Measurements from ENCODE around the gene LHPP.

Gene LHPP

GRCh38 chr10:124653311-124653710 is 191.7 kb downstream of the LHPP start:
- DNase-seq (ENCODE audit: low read depth, low spot score): no peak
- Histone ChIP-seq H3K9ac (ENCODE audit: insufficient read length, low read depth) (no peak overlapping the region), H3K9me3 (ENCODE audit: insufficient read depth, low read length) (no peaks in the 10 kb centered on the region), H3K27me3 (ENCODE audit: insufficient read depth, insufficient read length) (no peaks in the 10 kb centered on the region), H3K36me3 (ENCODE audit: insufficient read depth, insufficient read length, low read length) (peaks cover 4% of the 10 kb centered on the region), H3K4me3 (ENCODE audit: insufficient read length, low read depth) (no peak overlapping the region), H3K4me1 (ENCODE audit: insufficient read depth, insufficient read length) (peaks cover 35% of the 10 kb centered on the region)
- no peak for TF ChIP-seq YY1 (IDR thresholded peaks at IDR 0.05; ENCODE audit: insufficient read depth, insufficient read length)
- TF ChIP-seq ZNF274 (IDR thresholded peaks at IDR 0.05; ENCODE audit: low read depth, low read length): no peak
- no peak for TF ChIP-seq SUZ12 (IDR thresholded peaks at IDR 0.05; ENCODE audit: extremely low read depth, insufficient read depth, insufficient read length)

DNA sequence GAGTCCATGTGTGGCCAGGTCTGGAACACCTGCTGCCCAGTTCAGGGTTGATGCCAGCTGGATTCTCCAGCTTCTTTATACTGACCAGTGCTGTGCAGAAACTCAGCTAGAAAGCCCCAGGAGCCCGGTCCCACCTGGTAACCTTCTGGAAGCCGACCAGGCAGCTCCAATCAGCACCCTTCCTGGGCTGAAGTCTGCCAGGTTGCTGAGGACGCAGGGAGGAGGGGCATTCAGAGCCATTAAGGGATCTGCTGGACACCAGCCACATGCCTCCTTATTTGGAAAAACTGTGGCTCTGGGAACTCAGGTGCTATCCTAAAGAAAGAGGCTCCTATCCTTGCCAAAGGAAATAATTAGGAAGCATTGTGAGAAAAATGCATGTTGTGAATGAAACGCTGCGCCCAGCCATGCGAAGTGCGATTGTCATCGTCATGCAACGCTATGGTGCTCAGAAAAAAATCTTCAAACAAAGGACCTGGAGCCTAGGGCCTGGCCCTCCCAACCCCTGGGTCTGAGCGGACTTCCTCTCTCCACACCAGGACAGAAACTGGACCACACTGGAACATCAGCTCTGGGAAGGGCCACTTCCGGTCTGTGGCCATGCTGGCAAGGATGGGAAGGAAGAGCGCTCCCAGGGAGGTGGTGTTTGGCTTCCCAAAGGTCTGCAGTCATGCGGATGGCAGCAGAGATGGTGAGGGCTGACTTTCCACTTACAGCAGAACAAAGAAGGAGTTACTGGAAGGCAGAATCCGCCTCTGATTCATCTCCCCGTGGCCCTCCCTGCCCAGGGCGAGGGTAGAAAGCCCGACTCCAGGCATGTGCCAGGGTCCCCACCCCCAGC is 192.4 kb downstream of the LHPP start:
- Histone ChIP-seq H3K4me3 (ENCODE audit: insufficient read length, low read depth) (no peak overlapping the region), H3K27me3 (ENCODE audit: insufficient read depth, insufficient read length) (no peaks in the 10 kb centered on the region), H3K4me1 (ENCODE audit: insufficient read depth, insufficient read length) (peaks cover 34% of the 10 kb centered on the region), H3K36me3 (ENCODE audit: insufficient read depth, insufficient read length, low read length) (peaks cover 4% of the 10 kb centered on the region), H3K9me3 (ENCODE audit: insufficient read depth, low read length) (no peaks in the 10 kb centered on the region), H3K9ac (ENCODE audit: insufficient read length, low read depth) (no peak overlapping the region)
- no peak for DNase-seq (ENCODE audit: low read depth, low spot score)
- TF ChIP-seq ZNF274 (IDR thresholded peaks at IDR 0.05; ENCODE audit: low read depth, low read length) (no peak), YY1 (IDR thresholded peaks at IDR 0.05; ENCODE audit: insufficient read depth, insufficient read length) (no peak), SUZ12 (IDR thresholded peaks at IDR 0.05; ENCODE audit: extremely low read depth, insufficient read depth, insufficient read length) (no peak)

GRCh38 chr10:124654686-124655085 is 193.1 kb downstream of the LHPP start:
- H3K9me3 ChIP-seq (ENCODE audit: insufficient read depth, low read length): no peaks in the 10 kb centered on the region
- TF ChIP-seq YY1 (IDR thresholded peaks at IDR 0.05; ENCODE audit: insufficient read depth, insufficient read length) (no peak), SUZ12 (IDR thresholded peaks at IDR 0.05; ENCODE audit: extremely low read depth, insufficient read depth, insufficient read length) (no peak), ZNF274 (IDR thresholded peaks at IDR 0.05; ENCODE audit: low read depth, low read length) (no peak)
- H3K27me3 ChIP-seq (ENCODE audit: insufficient read depth, insufficient read length): no peaks in the 10 kb centered on the region
- peaks cover 27% of the 10 kb centered on the region for H3K4me1 ChIP-seq (ENCODE audit: insufficient read depth, insufficient read length)
- peaks cover 4% of the 10 kb centered on the region for H3K36me3 ChIP-seq (ENCODE audit: insufficient read depth, insufficient read length, low read length)
- no peak overlapping the region for H3K9ac ChIP-seq (ENCODE audit: insufficient read length, low read depth)
- no peak overlapping the region for H3K4me3 ChIP-seq (ENCODE audit: insufficient read length, low read depth)
- no peak for DNase-seq (ENCODE audit: low read depth, low spot score)

DNA sequence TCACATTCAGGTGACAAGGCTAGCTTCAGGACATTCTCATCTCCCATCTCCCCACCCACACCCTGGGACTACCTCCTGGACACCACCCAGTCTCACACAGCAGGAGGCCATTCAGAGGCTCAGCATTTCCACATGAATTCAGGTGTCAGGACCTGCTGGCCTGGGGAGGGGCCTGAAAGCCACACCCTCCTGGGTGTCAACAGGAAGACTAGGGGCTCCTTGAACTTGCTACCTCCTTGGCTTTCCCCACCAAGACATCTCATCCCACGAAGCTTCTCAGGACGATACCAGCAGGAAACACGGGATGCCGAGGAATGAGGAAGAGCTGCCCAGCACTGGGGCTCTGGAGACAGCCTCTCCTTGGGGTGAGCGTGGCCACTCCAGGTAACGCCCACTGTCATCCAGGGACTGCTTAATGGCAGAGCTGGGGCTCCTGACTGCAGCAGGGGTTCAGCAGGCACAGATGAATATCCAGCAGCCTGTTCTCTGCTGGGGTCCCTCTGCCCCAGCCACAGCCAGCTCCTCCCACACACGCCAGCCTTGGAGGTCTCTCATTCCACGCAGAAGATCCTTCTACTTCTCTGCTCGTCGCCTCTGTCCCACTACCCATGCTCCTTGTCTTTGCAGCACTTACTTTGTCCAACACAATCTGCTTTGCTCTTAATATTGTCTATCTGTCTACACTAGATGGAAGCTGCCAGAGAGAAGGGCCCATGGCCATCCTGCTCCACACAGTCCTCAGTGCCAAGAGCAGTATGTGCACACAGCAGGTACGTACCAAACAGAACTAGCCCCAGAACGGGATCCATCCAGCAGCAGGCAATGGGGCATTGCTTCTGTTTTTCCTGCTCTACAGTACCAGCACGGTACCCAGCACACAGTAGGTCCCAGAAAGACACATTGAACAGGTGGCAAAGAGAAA is 193.8 kb downstream of the LHPP start:
- H3K9ac ChIP-seq (ENCODE audit: insufficient read length, low read depth): no peak overlapping the region
- peaks cover 8% of the 10 kb centered on the region for H3K36me3 ChIP-seq (ENCODE audit: insufficient read depth, insufficient read length, low read length)
- no peak for DNase-seq (ENCODE audit: low read depth, low spot score)
- H3K27me3 ChIP-seq (ENCODE audit: insufficient read depth, insufficient read length): no peaks in the 10 kb centered on the region
- H3K4me3 ChIP-seq (ENCODE audit: insufficient read length, low read depth): no peak overlapping the region
- H3K4me1 ChIP-seq (ENCODE audit: insufficient read depth, insufficient read length): peaks cover 22% of the 10 kb centered on the region
- no peaks in the 10 kb centered on the region for H3K9me3 ChIP-seq (ENCODE audit: insufficient read depth, low read length)
- TF ChIP-seq SUZ12 (IDR thresholded peaks at IDR 0.05; ENCODE audit: extremely low read depth, insufficient read depth, insufficient read length) (no peak), ZNF274 (IDR thresholded peaks at IDR 0.05; ENCODE audit: low read depth, low read length) (no peak), YY1 (IDR thresholded peaks at IDR 0.05; ENCODE audit: insufficient read depth, insufficient read length) (no peak)

DNA sequence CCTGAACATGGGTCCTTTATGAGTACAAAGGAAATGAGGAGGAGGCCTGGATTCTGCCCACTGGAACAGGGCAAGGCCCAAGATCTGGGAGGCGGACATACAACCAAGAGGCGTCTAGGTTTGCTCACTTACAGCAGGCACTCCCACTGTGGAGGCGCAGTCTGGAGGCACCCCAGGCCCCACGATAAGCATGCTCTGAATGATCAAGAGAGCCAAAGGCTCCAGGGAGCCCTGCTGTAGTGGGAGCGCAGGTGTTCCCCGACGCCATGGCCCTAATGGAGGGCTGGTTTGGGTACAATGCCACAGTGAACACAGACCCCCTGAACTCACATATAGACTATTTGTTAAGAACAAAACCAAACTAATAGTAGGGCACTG is 194.5 kb downstream of the LHPP start:
- Histone ChIP-seq H3K36me3 (ENCODE audit: insufficient read depth, insufficient read length, low read length) (peaks cover 8% of the 10 kb centered on the region), H3K9me3 (ENCODE audit: insufficient read depth, low read length) (no peaks in the 10 kb centered on the region)

GRCh38 chr10:124656541-124656940 is 194.9 kb downstream of the LHPP start:
- peaks cover 8% of the 10 kb centered on the region for H3K36me3 ChIP-seq (ENCODE audit: insufficient read depth, insufficient read length, low read length)
- no peak for DNase-seq (ENCODE audit: low read depth, low spot score)
- TF ChIP-seq YY1 (IDR thresholded peaks at IDR 0.05; ENCODE audit: insufficient read depth, insufficient read length): no peak
- TF ChIP-seq ZNF274 (IDR thresholded peaks at IDR 0.05; ENCODE audit: low read depth, low read length): no peak
- TF ChIP-seq SUZ12 (IDR thresholded peaks at IDR 0.05; ENCODE audit: extremely low read depth, insufficient read depth, insufficient read length): no peak
- H3K9ac ChIP-seq (ENCODE audit: insufficient read length, low read depth): no peak overlapping the region
- H3K4me3 ChIP-seq (ENCODE audit: insufficient read length, low read depth): no peak overlapping the region
- peaks cover 15% of the 10 kb centered on the region for H3K4me1 ChIP-seq (ENCODE audit: insufficient read depth, insufficient read length)
- H3K27me3 ChIP-seq (ENCODE audit: insufficient read depth, insufficient read length): no peaks in the 10 kb centered on the region
- H3K9me3 ChIP-seq (ENCODE audit: insufficient read depth, low read length): no peaks in the 10 kb centered on the region

More for the DNA sequence above, 194.5 kb downstream of the LHPP start:
- DNase-seq (ENCODE audit: low read depth, low spot score): no peak
- Histone ChIP-seq H3K9ac (ENCODE audit: insufficient read length, low read depth) (no peak overlapping the region), H3K4me1 (ENCODE audit: insufficient read depth, insufficient read length) (peaks cover 18% of the 10 kb centered on the region), H3K4me3 (ENCODE audit: insufficient read length, low read depth) (no peak overlapping the region), H3K27me3 (ENCODE audit: insufficient read depth, insufficient read length) (no peaks in the 10 kb centered on the region)
- TF ChIP-seq ZNF274 (IDR thresholded peaks at IDR 0.05; ENCODE audit: low read depth, low read length) (no peak), YY1 (IDR thresholded peaks at IDR 0.05; ENCODE audit: insufficient read depth, insufficient read length) (no peak), SUZ12 (IDR thresholded peaks at IDR 0.05; ENCODE audit: extremely low read depth, insufficient read depth, insufficient read length) (no peak)

- Histone ChIP-seq H3K4me3 (ENCODE audit: insufficient read length, low read depth) (no peak overlapping the region), H3K27me3 (ENCODE audit: insufficient read depth, insufficient read length) (no peaks in the 10 kb centered on the region), H3K4me1 (ENCODE audit: insufficient read depth, insufficient read length) (peaks cover 13% of the 10 kb centered on the region), H3K9me3 (ENCODE audit: insufficient read depth, low read length) (no peaks in the 10 kb centered on the region), H3K36me3 (ENCODE audit: insufficient read depth, insufficient read length, low read length) (peaks cover 12% of the 10 kb centered on the region), H3K9ac (ENCODE audit: insufficient read length, low read depth) (no peak overlapping the region)
- TF ChIP-seq YY1 (IDR thresholded peaks at IDR 0.05; ENCODE audit: insufficient read depth, insufficient read length) (no peak), ZNF274 (IDR thresholded peaks at IDR 0.05; ENCODE audit: low read depth, low read length) (no peak), SUZ12 (IDR thresholded peaks at IDR 0.05; ENCODE audit: extremely low read depth, insufficient read depth, insufficient read length) (no peak)
- no peak for DNase-seq (ENCODE audit: low read depth, low spot score)
These were observed 196.2 kb downstream of the LHPP start for GRCh38 chr10:124657806-124658205.
